GM19023 (cell line): Measurements from ENCODE around the gene C1orf198.

Experiments
- ATAC-seq: cut with Tn5 transposase; IDR thresholded peaks from one replicate; pipeline ENCODE4 v1.9.1; 2021; ENCODE audit warnings: mild to moderate bottlenecking, moderate library complexity; ENCODE audit not compliant: unreplicated experiment

Gene C1orf198

GRCh38 chr1:230836793-230837192 lies 31.5 kb downstream of the C1orf198 start:
- no peak for ATAC-seq

DNA sequence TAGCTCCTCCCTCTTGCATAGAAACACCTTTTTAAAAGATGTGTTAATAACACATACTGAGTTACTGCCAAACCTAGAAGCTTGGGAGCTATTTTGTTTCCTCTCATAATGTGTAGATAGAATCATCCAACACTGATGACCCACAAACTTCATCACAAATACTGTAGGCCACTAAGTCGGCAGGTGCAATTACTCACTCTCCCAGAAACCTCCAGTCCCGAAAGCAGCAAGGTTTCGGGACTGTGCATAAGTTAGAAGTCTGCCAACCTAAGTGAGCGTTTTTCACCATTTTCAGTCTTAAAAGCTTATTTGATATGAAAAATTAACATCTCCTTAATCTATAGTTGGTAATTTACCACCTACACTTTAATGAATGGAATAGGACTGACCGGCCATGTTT lies 32.0 kb downstream of the C1orf198 start:
- ATAC-seq, result no peak

DNA sequence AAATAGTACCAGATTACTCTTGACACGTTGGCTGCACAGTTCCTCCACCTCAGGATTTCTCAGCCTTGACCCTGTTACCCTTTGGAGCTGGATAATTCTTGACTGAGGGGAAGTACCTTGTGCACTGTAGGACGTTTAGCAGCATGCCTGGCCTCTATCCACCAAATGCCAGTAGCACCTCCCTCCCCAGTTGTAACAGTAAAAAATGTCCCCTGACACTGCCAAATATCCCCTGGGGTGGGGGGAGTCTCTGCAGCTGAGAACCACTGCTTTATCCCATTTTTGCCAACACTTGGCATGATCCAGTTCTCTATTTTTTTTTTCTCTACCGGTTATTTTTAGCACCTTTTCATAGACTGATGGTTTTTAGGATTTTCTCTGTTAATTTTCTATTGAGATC lies 34.0 kb downstream of the C1orf198 start:
- ATAC-seq, result no peak

- no peak for ATAC-seq
These were observed 34.8 kb downstream of the C1orf198 start for GRCh38 chr1:230833511-230833910.

GRCh38 chr1:230832476-230832875 lies 35.8 kb downstream of the C1orf198 start:
- ATAC-seq, result no peak

- no peak for ATAC-seq
These were observed 36.5 kb downstream of the C1orf198 start for GRCh38 chr1:230831771-230832170.

DNA sequence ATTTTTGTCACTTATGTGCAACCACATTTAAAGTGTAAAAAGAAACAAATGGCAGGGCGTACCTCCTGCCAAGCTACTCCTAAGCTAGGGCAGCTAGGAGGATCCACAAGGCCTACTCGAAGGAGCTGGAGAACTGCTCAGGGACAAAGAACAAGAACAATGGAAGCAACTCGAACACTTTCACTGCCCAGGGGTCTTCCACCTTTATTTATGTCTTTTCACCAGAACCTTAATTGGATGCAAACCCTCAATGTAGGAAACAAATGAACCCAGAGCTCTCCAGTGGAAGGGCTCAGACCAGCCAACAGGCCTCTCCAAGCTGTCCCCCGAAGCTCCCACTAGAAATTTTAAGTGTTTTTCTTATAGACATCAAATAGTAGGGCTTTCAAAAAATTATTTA lies 39.9 kb downstream of the C1orf198 start:
- ATAC-seq, result no peak

DNA sequence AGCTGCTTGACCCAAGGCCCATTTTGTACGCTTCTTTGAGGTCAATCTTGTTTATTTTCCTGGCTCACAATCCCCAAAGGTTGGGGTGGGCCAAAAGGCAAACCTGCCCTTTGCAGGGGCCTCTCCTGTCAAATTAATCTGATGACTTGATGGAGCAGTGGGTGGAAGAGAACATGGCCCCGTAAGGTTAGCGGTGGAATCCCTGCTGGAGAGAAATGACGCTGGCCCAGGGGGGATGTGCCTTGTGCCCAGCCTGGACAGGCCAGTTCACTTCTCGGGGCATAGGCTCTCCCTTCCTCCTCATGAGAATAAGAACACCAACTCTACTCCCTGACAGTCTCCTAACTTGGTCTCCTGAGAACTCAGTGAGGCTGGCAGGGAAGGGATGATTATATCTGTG lies 40.5 kb downstream of the C1orf198 start:
- ATAC-seq, result no peak

DNA sequence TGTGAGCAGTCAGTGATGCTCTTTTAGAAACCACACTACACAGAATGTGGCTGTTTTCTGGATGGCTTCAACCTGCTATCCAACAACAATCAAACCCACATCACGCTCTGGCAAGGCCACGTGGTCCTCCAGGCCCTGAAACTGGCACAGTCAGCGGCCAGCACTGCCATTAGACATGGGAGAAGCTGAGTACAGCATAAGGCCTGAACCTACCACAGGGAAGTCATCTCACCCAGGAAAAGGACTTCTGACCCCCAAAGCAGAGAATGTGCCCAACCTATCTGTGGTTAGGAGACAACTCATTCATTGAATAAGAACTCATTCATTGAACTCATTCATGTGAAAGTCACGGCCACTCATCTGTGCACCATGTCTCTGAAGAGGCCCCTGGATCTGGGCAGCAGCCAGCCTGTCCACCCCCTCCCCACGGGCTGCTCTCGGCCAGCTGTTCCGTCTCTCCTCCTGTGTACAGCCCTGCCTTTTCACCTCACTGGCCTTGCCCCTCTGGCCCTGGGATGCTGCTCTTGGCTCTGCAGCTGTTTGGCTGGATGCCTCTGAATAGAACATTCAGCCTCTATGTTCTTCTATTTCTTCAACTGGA lies 41.1 kb downstream of the C1orf198 start:
- ATAC-seq, result no peak

DNA sequence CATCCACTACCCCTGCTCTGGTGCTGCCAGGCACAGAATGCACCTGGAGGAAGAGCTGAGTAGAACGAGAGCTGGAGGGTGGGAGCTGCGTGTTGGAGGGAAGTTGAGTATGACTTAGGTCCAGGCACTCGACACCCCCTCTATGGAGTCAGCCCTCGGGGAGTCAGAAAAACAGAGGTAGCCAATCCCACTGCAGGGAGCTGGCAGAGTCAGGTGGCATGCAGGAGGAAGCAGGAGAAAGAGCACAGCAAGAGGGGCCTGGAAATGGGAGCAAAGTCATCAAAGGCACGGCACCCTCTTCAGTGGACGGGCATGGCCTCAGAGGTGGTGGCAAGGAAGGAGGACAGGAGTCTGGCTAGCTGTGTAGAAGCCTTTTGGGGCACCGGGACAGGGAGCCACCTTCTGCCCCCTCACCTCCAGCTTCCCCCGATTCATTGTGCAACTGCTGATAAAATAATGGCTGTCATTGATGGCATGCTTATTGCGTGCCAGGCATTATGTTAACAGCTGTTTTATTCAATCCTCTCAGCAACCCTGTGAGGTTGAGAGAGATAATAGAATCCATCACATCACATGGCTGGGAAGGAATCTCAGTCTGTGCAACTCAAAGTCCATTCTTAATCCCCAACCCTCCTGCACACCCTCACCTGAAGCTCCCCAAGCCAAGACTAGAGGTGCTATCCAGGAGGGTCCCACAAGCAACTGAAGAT lies 42.0 kb downstream of the C1orf198 start:
- ATAC-seq, result no peak

DNA sequence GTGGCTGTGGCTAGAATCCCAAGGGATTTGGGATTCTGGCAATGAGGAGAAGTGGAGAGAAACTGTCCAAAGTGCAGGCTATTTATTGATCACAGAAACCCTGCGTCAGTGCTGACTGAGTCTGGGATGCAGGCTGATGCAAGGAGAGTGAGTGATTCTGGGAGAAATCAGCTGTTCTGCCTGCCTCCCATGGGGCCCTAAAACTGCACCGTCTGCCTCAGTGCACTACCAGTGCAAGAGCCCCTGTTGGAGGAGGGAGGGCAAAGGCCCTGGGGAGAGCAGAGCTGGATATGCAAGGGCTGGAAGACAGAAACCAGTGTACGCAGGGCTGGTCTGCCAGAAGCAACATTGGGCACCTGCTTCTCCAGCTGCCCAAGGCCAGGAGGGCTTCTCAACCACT lies 42.6 kb downstream of the C1orf198 start:
- no peak for ATAC-seq

DNA sequence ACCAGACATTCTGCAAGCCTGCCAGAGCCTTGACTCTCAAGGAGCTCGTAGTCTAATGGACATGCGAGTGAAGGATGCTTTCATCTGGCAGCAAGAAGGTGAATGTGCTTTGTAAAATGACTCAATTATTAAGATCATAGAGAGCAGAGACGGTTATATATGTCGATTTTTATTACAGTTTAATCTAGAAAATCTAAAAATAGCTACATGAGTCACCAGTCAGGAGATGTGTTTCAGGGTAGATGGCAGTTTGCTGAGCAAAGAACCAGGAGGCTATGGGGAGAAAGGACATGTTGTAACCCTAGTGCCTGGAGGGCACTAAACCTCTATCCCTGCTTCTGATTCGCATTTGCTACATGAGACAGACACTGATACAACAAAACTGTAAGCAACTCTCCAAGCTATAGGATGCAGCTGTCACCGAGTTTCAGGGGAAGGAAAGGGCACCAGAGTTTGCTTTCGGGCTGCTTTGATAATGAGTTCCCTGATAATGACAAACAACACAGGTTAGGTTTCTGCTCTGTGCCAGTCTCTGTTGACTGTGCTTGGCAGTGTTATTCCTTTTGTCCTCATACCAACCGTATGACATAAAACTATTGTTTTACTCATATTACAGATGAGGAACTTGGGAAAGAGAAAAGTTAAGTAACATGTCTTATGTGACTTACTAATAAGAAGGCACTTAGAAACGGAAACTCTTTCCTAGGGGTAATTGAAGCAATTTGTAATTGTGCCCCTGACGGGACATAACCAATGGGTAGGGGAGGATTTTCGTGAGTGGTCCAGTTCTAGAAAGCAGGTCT lies 43.2 kb downstream of the C1orf198 start:
- ATAC-seq, result no peak

GRCh38 chr1:230824551-230824918 lies 43.8 kb downstream of the C1orf198 start:
- no peak for ATAC-seq

DNA sequence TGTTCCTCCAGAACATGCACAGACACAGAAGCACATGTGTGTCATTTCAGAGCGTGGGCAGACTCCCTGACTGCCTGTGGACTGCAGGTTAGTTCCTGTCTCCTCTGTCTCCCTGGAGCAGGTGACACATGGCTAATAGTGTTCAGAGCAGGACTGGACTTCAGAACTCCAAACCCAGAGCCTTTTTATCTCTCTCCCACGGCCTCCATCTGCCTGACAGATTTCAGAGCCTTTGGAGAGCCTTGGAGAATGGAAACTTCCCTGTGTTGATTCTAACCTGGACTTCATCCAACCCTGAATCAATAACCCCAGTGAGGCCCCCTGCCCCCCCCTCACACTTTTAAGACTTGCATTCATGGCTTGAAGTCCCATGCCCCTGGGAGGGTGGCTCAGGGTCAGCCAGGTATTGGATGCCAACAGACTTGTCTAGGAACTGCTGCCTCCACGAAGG lies 44.4 kb downstream of the C1orf198 start:
- ATAC-seq, result no peak

DNA sequence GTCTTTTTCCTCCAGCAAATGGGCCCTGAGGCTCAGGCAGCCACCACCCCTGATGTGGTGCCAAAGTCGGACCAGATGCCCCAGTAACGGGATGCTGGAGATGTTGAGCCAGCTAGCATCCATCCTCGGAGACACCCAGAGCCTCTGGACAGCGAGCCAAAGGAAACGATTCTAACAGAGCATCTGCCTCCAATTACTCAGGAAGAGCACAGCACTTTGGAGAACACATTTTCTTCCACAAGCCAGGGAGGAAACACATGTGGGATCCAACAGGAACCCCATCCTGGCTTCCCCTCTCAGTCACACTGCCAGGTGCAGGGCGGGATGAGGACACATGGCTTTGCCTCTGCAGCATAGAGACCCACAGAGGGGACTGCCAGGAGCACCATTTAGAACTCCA lies 44.9 kb downstream of the C1orf198 start:
- no peak for ATAC-seq

- ATAC-seq, result no peak
These were observed 46.2 kb downstream of the C1orf198 start for GRCh38 chr1:230822092-230822581.

- no peak for ATAC-seq
These were observed 47.0 kb downstream of the C1orf198 start for GRCh38 chr1:230821346-230821745.

DNA sequence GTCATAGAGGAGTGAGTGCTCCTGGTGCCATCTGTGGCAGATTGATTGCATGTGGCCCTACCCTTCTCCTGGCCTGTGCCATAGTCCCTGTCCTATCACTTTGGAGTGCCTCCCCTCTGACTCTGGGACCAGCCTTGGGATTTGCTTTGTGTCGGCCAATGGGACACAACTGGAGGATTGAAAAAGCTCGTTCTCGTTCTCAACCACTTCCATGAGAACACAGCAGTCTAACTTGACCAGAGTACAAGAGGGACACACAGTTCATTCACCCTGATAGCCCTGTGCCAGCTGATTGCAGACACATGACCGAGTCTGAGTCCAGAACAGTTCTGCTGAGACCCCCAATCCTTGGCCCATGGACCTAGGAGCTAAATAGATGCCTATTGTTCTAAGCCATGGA lies 47.8 kb downstream of the C1orf198 start:
- no peak for ATAC-seq

DNA sequence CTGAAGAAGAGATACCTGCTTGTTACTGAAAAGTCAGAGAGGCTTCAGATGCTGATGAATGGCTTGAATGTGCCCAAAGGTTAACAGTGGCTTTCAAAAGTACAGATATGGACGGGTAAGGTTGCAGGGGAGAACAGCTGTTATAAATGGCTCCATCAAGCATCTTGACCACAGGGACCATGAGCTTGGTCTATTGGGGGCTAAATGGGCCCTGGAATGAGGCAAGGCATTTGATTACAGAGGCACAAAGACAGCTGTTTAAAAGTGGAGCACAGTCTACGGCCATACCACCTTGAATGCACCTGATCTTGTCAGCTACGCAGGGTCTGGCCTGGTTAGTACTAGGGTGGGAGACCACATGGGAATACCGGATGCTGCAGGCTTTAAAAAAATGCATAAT lies 48.3 kb downstream of the C1orf198 start:
- ATAC-seq, result no peak

DNA sequence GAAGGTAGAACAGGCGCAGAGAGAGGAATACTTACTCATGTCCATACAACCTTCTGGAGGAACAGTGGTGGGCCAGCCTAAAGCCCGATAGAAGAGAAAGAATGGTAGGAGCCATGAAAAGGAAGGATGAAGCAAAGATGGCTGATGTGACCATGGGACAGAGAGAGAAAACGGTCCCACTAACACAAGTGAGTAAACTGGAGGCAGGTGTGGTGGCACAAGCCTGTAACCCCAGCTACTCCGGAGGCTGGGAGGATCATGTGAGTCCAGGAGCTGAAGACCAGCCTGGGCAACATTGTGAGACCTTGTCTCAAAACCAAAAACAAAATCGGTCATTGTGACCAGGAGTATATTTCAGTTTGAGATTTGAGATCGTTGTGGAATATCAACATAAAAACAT lies 49.4 kb downstream of the C1orf198 start:
- ATAC-seq, result no peak

DNA sequence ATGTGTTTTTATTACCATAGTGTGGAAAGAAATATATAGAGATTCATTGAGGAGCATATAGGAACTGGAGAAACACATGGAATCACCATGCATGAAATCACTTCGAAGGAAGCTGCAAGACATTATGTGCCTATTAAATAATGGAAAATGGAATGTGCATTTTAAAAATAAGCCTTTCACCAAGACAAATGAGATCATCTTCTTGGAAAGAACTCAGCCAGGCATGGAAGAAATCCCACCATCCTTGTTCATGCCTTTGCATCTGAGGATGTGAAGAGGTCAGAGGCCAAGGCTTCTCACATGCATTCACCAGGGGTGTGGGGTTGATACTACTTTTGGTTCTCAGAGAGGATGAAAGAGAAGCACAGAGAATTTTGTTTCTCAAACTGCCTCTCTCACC lies 50.0 kb downstream of the C1orf198 start:
- ATAC-seq, result no peak

DNA sequence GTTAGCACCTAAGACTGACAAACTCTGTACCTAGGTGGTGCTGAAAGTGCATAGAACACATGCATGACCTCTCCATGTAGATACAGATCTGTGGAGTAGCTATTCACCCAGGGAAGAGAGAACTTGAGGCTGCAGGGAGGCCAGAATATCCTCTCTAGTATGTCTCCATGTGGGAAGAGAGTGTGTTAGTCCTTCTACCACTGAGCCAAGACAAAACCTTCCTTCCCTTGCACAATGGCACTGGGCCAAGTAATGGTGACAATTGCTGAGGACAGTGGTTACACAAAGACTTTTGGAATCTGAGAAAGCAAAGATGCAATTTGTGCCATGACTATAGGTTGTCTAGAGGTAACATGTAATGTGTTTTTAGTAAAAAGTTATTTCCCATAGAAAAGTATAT lies 52.3 kb downstream of the C1orf198 start:
- no peak for ATAC-seq
